Neural progenitor cell (in vitro differentiated cells): ENCODE results near the gene ANK3. TPM values are rescaled to one million over a fixed set of nuclear protein-coding genes. Genes with fewer than 3 reads are reported as not detected.
A peak's percentile ranks its signal among the peaks of the same experiment; 100 is the strongest.

Experiments
- DNase-seq: peaks from one replicate; pipeline ENCODE4 v3.0.0-alpha.2; 2016; ENCODE audit warnings: low spot score
- H2AFZ ChIP-seq: fragments of 200-600 bp; sonication (generic); replicated peaks from 2 replicates; pipeline ENCODE4 v1.6.1; 2016; ENCODE audit warnings: antibody characterized with exemption
- H3F3A ChIP-seq: fragments of 200-600 bp; sonication (generic); 2 replicates; pipeline ENCODE4 v1.6.1; 2016; ENCODE audit warnings: antibody characterized with exemption, low read depth
- H3K27ac ChIP-seq: fragments of 200-600 bp; sonication (generic); 2 replicates; pipeline ENCODE4 v1.5.1; 2016; ENCODE audit warnings: mild to moderate bottlenecking
- H3K27me3 ChIP-seq: fragments of 200-600 bp; sonication (generic); 2 replicates; pipeline ENCODE4 v1.6.1; 2016; ENCODE audit warnings: mild to moderate bottlenecking, moderate library complexity
- H3K36me3 ChIP-seq: fragments of 200-600 bp; sonication (generic); 2 replicates; pipeline ENCODE4 v1.5.1; 2016
- H3K4me1 ChIP-seq: fragments of 200-600 bp; sonication (generic); 2 replicates; pipeline ENCODE4 v1.6.1; 2016; ENCODE audit warnings: mixed run types
- H3K4me2 ChIP-seq: fragments of 200-600 bp; sonication (generic); 2 replicates; pipeline ENCODE4 v1.6.1; 2016
- H3K4me3 ChIP-seq: fragments of 200-600 bp; sonication (generic); 2 replicates; pipeline ENCODE4 v1.5.1; 2016
- H3K79me2 ChIP-seq: fragments of 200-600 bp; sonication (generic); 2 replicates; pipeline ENCODE4 v1.6.1; 2016; ENCODE audit warnings: low read depth
- H3K9ac ChIP-seq: fragments of 200-600 bp; sonication (generic); 2 replicates; pipeline ENCODE4 v1.6.1; 2016
- H3K9me3 ChIP-seq: fragments of 200-600 bp; sonication (generic); 2 replicates; pipeline ENCODE4 v1.5.1; 2016; ENCODE audit warnings: low read depth
- H4K20me1 ChIP-seq: fragments of 200-600 bp; sonication (generic); 2 replicates; pipeline ENCODE4 v1.6.1; 2016; ENCODE audit warnings: low read depth
- H3K27ac Mint-ChIP-seq: 3 replicates; pipeline ENCODE4 v1.8.0; 2021; ENCODE audit warnings: mixed read lengths
- H3K27me3 Mint-ChIP-seq: 2 replicates; pipeline ENCODE4 v1.8.0; 2022; ENCODE audit warnings: low read depth, mild to moderate bottlenecking, inconsistent platforms, moderate library complexity, mixed read lengths; ENCODE audit not compliant: insufficient read depth
- H3K36me3 Mint-ChIP-seq: 3 replicates; pipeline ENCODE4 v1.8.0; 2021; ENCODE audit warnings: mixed read lengths
- H3K4me1 Mint-ChIP-seq: 3 replicates; pipeline ENCODE4 v1.8.0; 2021; ENCODE audit warnings: mixed read lengths
- H3K4me3 Mint-ChIP-seq: 3 replicates; pipeline ENCODE4 v1.8.0; 2021; ENCODE audit warnings: mild to moderate bottlenecking, moderate library complexity, mixed read lengths
- H3K9me3 Mint-ChIP-seq: 3 replicates; pipeline ENCODE4 v1.8.0; 2020; ENCODE audit warnings: mixed read lengths
- CTCF ChIP-seq: fragments of 200-600 bp; sonication (generic); IDR thresholded peaks from 2 replicates; pipeline ENCODE4 v1.5.1; 2017; ENCODE audit warnings: antibody characterized with exemption, mild to moderate bottlenecking
- EZH2 ChIP-seq: fragments of 200-600 bp; sonication (generic); IDR thresholded peaks from 2 replicates; pipeline ENCODE4 v1.6.1; 2017; ENCODE audit warnings: antibody characterized with exemption, mild to moderate bottlenecking, moderate library complexity
- EZH2phosphoT487 ChIP-seq: fragments of 200-600 bp; sonication (generic); IDR thresholded peaks from 2 replicates; pipeline ENCODE4 v1.6.1; 2017; ENCODE audit warnings: antibody characterized with exemption
- total RNA-seq: library from RNA; depleted of rRNA; stranded (reverse); fragments of >200 nt; gene quantifications from 2 replicates; pipeline ENCODE4 v1.2.3, GENCODE V29; 2015; ENCODE audit warnings: low replicate concordance

The ANK3 gene
- total RNA-seq, 1 donor from 2014 or later = 54.1 TPM

- no peaks in the 10 kb centered on the region for H3K9me3 ChIP-seq
- DNase-seq = no peak
- peaks cover 23% of the 10 kb centered on the region for H3F3A ChIP-seq
- no peaks in the 10 kb centered on the region for H4K20me1 ChIP-seq
- H2AFZ ChIP-seq = no peak overlapping the region
- H3K9ac ChIP-seq = no peak overlapping the region
- Mint-ChIP-seq H3K4me3 (no peak overlapping the region), H3K36me3 (no peaks in the 10 kb centered on the region), H3K4me1 (peaks cover 13% of the 10 kb centered on the region), H3K27ac (no peak overlapping the region), H3K9me3 (no peaks in the 10 kb centered on the region), H3K27me3 (no peaks in the 10 kb centered on the region)
- H3K36me3 ChIP-seq = no peaks in the 10 kb centered on the region
- no peaks in the 10 kb centered on the region for H3K27me3 ChIP-seq
- no peak for TF ChIP-seq EZH2
- TF ChIP-seq CTCF = no peak
- no peak for TF ChIP-seq EZH2phosphoT487
- H3K79me2 ChIP-seq = peaks cover 25% of the 10 kb centered on the region
- H3K4me3 ChIP-seq = no peak overlapping the region
- peaks cover 28% of the 10 kb centered on the region for H3K4me1 ChIP-seq
- H3K27ac ChIP-seq = no peak overlapping the region
- H3K4me2 ChIP-seq = no peak overlapping the region
These were observed 246.9 kb downstream of the ANK3 start for GRCh38 chr10:60142736-60143135.

GRCh38 chr10:60141896-60142559 lies 247.6 kb downstream of the ANK3 start:
- no peak overlapping the region for H2AFZ ChIP-seq
- H3K36me3 ChIP-seq = no peaks in the 10 kb centered on the region
- no peaks in the 10 kb centered on the region for H3K36me3 Mint-ChIP-seq
- no peaks in the 10 kb centered on the region for H3K27me3 Mint-ChIP-seq
- H3K4me3 Mint-ChIP-seq = no peak overlapping the region
- no peaks in the 10 kb centered on the region for H4K20me1 ChIP-seq
- peaks cover 30% of the 10 kb centered on the region for H3K79me2 ChIP-seq
- H3K9me3 Mint-ChIP-seq = no peaks in the 10 kb centered on the region
- no peaks in the 10 kb centered on the region for H3K27me3 ChIP-seq
- H3K4me2 ChIP-seq = peak overlapping the region; percentile 82
- peaks cover 13% of the 10 kb centered on the region for H3K4me1 Mint-ChIP-seq
- H3K4me1 ChIP-seq = peaks cover 31% of the 10 kb centered on the region
- no peak overlapping the region for H3K9ac ChIP-seq
- no peaks in the 10 kb centered on the region for H3K9me3 ChIP-seq
- DNase-seq = no peak
- no peak overlapping the region for H3K27ac Mint-ChIP-seq
- TF ChIP-seq CTCF (peak; percentile 7), EZH2 (no peak)
- H3K27ac ChIP-seq = no peak overlapping the region
- H3F3A ChIP-seq = peaks cover 23% of the 10 kb centered on the region
- no peak overlapping the region for H3K4me3 ChIP-seq

GRCh38 chr10:60140651-60141632 lies 248.7 kb downstream of the ANK3 start:
- H3K9ac ChIP-seq = peak overlapping the region; percentile 68
- H3K4me2 ChIP-seq = peak overlapping the region; percentile 82
- no peaks in the 10 kb centered on the region for H3K9me3 ChIP-seq
- H3K27ac Mint-ChIP-seq = no peak overlapping the region
- H3K36me3 ChIP-seq = no peaks in the 10 kb centered on the region
- H3K4me1 Mint-ChIP-seq = peaks cover 13% of the 10 kb centered on the region
- TF ChIP-seq CTCF (no peak), EZH2phosphoT487 (no peak), EZH2 (no peak)
- no peaks in the 10 kb centered on the region for H3K27me3 Mint-ChIP-seq
- H3K4me3 ChIP-seq = peak overlapping the region; percentile 75
- no peak overlapping the region for H3K4me3 Mint-ChIP-seq
- peak; percentile 79 for DNase-seq
- H4K20me1 ChIP-seq = no peaks in the 10 kb centered on the region
- H3K9me3 Mint-ChIP-seq = no peaks in the 10 kb centered on the region
- H3K27ac ChIP-seq = peak overlapping the region; percentile 60
- no peaks in the 10 kb centered on the region for H3K27me3 ChIP-seq
- H2AFZ ChIP-seq = peak overlapping the region; percentile 63
- peaks cover 30% of the 10 kb centered on the region for H3K79me2 ChIP-seq
- H3K4me1 ChIP-seq = peaks cover 31% of the 10 kb centered on the region
- H3K36me3 Mint-ChIP-seq = no peaks in the 10 kb centered on the region
- H3F3A ChIP-seq = peaks cover 23% of the 10 kb centered on the region
